ENCODE measurements around the gene GPN2.
"Not testable (repeated sequence)": the region's sequence is repeated elsewhere in the genome, so short reads cannot be mapped to it uniquely, and the experiment has no call there.

- TF ChIP-seq CTCF, POLR2A (IDR thresholded peaks at IDR 0.05): not testable (repeated sequence)
Observed at GRCh38 chr1:26837665-26838064, 52.4 kb downstream of the GPN2 start.
